ENCODE measurements around the gene E2F4.

Gene E2F4

GRCh38 chr16:67166598-67167168 is 25.3 kb upstream of the E2F4 start:
- Mint-ChIP-seq H3K4me3 (no peak overlapping the region), H3K9me3 (no peaks in the 10 kb centered on the region), H3K27ac (no peak overlapping the region), H3K36me3 (ENCODE audit: low read depth) (no peaks in the 10 kb centered on the region), H3K27me3 (ENCODE audit: low read depth, poor library complexity) (peaks cover 93% of the 10 kb centered on the region), H3K4me1 (peaks cover 26% of the 10 kb centered on the region)
- no peak for DNase-seq
- TF ChIP-seq CTCF (IDR thresholded peaks at IDR 0.05): no peak

- Mint-ChIP-seq H3K27me3 (ENCODE audit: low read depth, poor library complexity) (peaks cover 92% of the 10 kb centered on the region), H3K36me3 (ENCODE audit: low read depth) (no peaks in the 10 kb centered on the region), H3K9me3 (no peaks in the 10 kb centered on the region), H3K4me1 (peaks cover 28% of the 10 kb centered on the region), H3K4me3 (no peak overlapping the region), H3K27ac (no peak overlapping the region)
- DNase-seq: no peak
- no peak for TF ChIP-seq CTCF (IDR thresholded peaks at IDR 0.05)
Observed at GRCh38 chr16:67167588-67167987, 24.4 kb upstream of the E2F4 start.

- TF ChIP-seq CTCF (IDR thresholded peaks at IDR 0.05): no peak
- Mint-ChIP-seq H3K4me1 (peaks cover 40% of the 10 kb centered on the region), H3K36me3 (ENCODE audit: low read depth) (no peaks in the 10 kb centered on the region), H3K27me3 (ENCODE audit: low read depth, poor library complexity) (peaks cover 92% of the 10 kb centered on the region), H3K4me3 (peak overlapping the region; percentile 55), H3K27ac (no peak overlapping the region), H3K9me3 (no peaks in the 10 kb centered on the region)
- DNase-seq: no peak
Observed at GRCh38 chr16:67169011-67169451, 22.9 kb upstream of the E2F4 start.

- Mint-ChIP-seq H3K9me3 (no peaks in the 10 kb centered on the region), H3K27ac (no peak overlapping the region), H3K4me1 (peaks cover 40% of the 10 kb centered on the region), H3K4me3 (peak overlapping the region; percentile 86), H3K27me3 (ENCODE audit: low read depth, poor library complexity) (peaks cover 90% of the 10 kb centered on the region), H3K36me3 (ENCODE audit: low read depth) (no peaks in the 10 kb centered on the region)
- peak; percentile 71 for TF ChIP-seq CTCF (IDR thresholded peaks at IDR 0.05)
- peak; percentile 83 for DNase-seq
Observed at GRCh38 chr16:67169642-67170167, 22.2 kb upstream of the E2F4 start.

GRCh38 chr16:67170168-67170948 is 21.6 kb upstream of the E2F4 start, which contains the start of gene NOL3:
NOL3 (plus strand) TSS chr16:67170538.
- no peaks in the 10 kb centered on the region for H3K9me3 Mint-ChIP-seq
- peaks cover 90% of the 10 kb centered on the region for H3K27me3 Mint-ChIP-seq (ENCODE audit: low read depth, poor library complexity)
- peak; percentile 80 for DNase-seq
- H3K4me3 Mint-ChIP-seq: peak within 1 kb of the TSS; percentile 86
- no peak for TF ChIP-seq CTCF (IDR thresholded peaks at IDR 0.05)
- H3K27ac Mint-ChIP-seq: no peak within 1 kb of the TSS
- peaks cover 40% of the 10 kb centered on the region for H3K4me1 Mint-ChIP-seq
- peaks cover 1% of the 10 kb centered on the region for H3K36me3 Mint-ChIP-seq (ENCODE audit: low read depth)
